Esophagus squamous epithelium (tissue), 5 donors: ENCODE measurements around the gene RNASE4. TPM values are rescaled to one million over a fixed set of nuclear protein-coding genes. Genes with fewer than 3 reads are reported as not detected.
"Not testable (repeated sequence)": the region's sequence is repeated elsewhere in the genome, so short reads cannot be mapped to it uniquely, and the experiment has no call there.

Experiments
- DNase-seq: peaks from one replicate; lab custom pipeline; 2025; lab: John Stamatoyannopoulos, UW
- H3K27ac ChIP-seq, 4 donors: fragments of 200-600 bp; sonication (generic); one replicate each; pipeline ENCODE4 v1.5.1; 2016 to 2019; ENCODE audit warnings: mild to moderate bottlenecking in 1 of 4
- H3K27me3 ChIP-seq, 4 donors: fragments of 200-600 bp; sonication (generic); 1 replicate in 3 of 4; 2 replicates in 1 of 4; pipeline versions ENCODE4 v1.5.1 to v1.6.0; 2017 to 2021; ENCODE audit warnings: antibody characterized with exemption in 1 of 4
- H3K36me3 ChIP-seq, 3 donors: fragments of 200-600 bp; sonication (generic); one replicate each; pipeline ENCODE4 v1.5.1; 2016 to 2019
- H3K4me1 ChIP-seq, 3 donors: fragments of 200-600 bp; sonication (generic); one replicate each; pipeline ENCODE4 v1.5.1; 2017 to 2019
- H3K4me3 ChIP-seq, 4 donors: fragments of 200-600 bp; sonication (generic); 1 replicate in 3 of 4; 2 replicates in 1 of 4; pipeline ENCODE4 v1.5.1; 2016 to 2019; ENCODE audit warnings: mild to moderate bottlenecking in 2 of 4, moderate library complexity in 1 of 4
- H3K9me3 ChIP-seq, 3 donors: fragments of 200-600 bp; sonication (generic); one replicate each; pipeline ENCODE4 v1.5.1; 2016 to 2019
- POLR2A ChIP-seq, 4 donors: fragments of 450-650 bp; IDR thresholded peaks; one replicate each; pipeline ENCODE4 v1.6.1; 2017; ENCODE audit warnings: antibody characterized with exemption in 4 of 4, mild to moderate bottlenecking in 4 of 4, moderate library complexity in 3 of 4
- WGBS, 2 donors: methylation state at CpG; one replicate each; pipeline ENCODE4 v1.1.5; 2018; 5-methylcytosine and 5-hydroxymethylcytosine counted together
- intact Hi-C: fragments of 100-400 bp; cut with DNase I; formaldehyde crosslinking; loops from one replicate; pipeline ENCODE4 v1.15.0; 2022
- total RNA-seq, 4 donors: library from RNA; depleted of rRNA; stranded (reverse); fragments of >200 nt; gene quantifications; one replicate each; pipeline ENCODE4 v1.1.0, GENCODE V29; 2016
- TF ChIP-seq, protein P1 (sequence below), 6 experiments: fragments of 450-650 bp in 4 of 6; fragments of 200-600 bp in 2 of 6; sonication (generic) in 2 of 6; IDR thresholded peaks; one replicate each; pipeline ENCODE4 v1.5.1; 2016 to 2019; ENCODE audit warnings: antibody characterized with exemption in 6 of 6, mild to moderate bottlenecking in 4 of 6, moderate library complexity in 4 of 6
- donor health status: DM: yes; HTN: yes; CAD: no.

RNASE4 gene
- total RNA-seq, 4 donors from 2014 or later, result 4.0 to 73.1 (median 19.5) TPM

DNA sequence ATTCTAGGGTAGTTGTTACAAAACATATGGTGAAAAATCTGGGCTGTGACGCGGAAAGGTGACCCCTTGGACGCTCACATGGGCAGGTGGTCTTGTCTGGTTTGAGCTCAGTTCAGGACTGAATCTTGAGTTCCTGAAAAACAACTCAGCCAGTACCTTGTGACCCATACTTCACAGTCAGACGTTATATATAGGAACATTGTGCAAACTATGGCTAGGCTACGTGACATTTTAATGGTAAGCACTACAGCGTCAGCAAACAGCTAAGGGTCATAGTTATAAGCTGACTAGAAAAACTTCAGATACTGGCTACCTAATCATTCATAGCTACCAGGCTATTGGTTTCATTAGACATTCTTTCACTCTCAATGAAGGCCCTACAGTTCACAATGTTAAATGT lies 46.5 kb downstream of the RNASE4 start:
- no peak overlapping the region for H3K4me3 ChIP-seq

DNA sequence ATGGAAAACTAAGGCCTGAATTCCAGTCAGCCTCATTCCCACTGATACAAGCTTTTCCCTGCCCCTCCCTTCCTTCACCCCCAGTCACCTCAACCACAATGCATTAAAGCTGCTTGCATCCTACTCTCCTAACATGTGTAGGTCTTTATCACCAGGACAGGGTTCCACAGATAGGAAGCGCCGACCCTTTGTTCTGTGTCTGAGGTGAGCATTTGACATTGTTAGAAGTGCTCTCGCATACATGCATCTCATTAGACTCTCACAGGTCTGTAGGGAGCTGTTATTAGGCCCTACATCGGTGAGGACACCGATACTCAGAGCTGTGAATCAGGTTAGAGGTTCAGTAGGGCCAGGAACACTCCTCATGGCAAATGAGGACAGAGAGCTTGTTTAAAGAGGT lies 48.1 kb downstream of the RNASE4 start:
- DNase-seq, result no peak
- H3K36me3 ChIP-seq, result no peaks in the 10 kb centered on the region
- no peak overlapping the region for H3K4me3 ChIP-seq
- no peak overlapping the region for H3K27ac ChIP-seq
- H3K4me1 ChIP-seq, result no peaks in the 10 kb centered on the region
- H3K9me3 ChIP-seq, result no peaks in the 10 kb centered on the region
- intact Hi-C loops, result no loop called here
- 78 to 85% methylated on average over 4 to 5 of the region's 5 CpGs for WGBS, 2 donors
- H3K27me3 ChIP-seq, result no peaks in the 10 kb centered on the region
- TF ChIP-seq, protein P1, sequence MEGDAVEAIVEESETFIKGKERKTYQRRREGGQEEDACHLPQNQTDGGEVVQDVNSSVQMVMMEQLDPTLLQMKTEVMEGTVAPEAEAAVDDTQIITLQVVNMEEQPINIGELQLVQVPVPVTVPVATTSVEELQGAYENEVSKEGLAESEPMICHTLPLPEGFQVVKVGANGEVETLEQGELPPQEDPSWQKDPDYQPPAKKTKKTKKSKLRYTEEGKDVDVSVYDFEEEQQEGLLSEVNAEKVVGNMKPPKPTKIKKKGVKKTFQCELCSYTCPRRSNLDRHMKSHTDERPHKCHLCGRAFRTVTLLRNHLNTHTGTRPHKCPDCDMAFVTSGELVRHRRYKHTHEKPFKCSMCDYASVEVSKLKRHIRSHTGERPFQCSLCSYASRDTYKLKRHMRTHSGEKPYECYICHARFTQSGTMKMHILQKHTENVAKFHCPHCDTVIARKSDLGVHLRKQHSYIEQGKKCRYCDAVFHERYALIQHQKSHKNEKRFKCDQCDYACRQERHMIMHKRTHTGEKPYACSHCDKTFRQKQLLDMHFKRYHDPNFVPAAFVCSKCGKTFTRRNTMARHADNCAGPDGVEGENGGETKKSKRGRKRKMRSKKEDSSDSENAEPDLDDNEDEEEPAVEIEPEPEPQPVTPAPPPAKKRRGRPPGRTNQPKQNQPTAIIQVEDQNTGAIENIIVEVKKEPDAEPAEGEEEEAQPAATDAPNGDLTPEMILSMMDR (IDR thresholded peaks at IDR 0.05), result no peak
- TF ChIP-seq POLR2A (IDR thresholded peaks at IDR 0.05), result no peak

More for the DNA sequence above, 46.5 kb downstream of the RNASE4 start:
- Histone ChIP-seq H3K27ac (no peak overlapping the region), H3K36me3 (no peaks in the 10 kb centered on the region), H3K4me1 (no peaks in the 10 kb centered on the region), H3K27me3 (peaks cover 0 to under 1% (median 0%) of the 10 kb centered on the region in 4 donors), H3K9me3 (no peaks in the 10 kb centered on the region)
- no peak for DNase-seq
- TF ChIP-seq, protein P1 (IDR thresholded peaks at IDR 0.05), result no peak
- TF ChIP-seq POLR2A (IDR thresholded peaks at IDR 0.05), result no peak
- 75% methylated on average over 6 of the region's 6 CpGs for WGBS, 2 donors
- intact Hi-C loops, result no loop called here

DNA sequence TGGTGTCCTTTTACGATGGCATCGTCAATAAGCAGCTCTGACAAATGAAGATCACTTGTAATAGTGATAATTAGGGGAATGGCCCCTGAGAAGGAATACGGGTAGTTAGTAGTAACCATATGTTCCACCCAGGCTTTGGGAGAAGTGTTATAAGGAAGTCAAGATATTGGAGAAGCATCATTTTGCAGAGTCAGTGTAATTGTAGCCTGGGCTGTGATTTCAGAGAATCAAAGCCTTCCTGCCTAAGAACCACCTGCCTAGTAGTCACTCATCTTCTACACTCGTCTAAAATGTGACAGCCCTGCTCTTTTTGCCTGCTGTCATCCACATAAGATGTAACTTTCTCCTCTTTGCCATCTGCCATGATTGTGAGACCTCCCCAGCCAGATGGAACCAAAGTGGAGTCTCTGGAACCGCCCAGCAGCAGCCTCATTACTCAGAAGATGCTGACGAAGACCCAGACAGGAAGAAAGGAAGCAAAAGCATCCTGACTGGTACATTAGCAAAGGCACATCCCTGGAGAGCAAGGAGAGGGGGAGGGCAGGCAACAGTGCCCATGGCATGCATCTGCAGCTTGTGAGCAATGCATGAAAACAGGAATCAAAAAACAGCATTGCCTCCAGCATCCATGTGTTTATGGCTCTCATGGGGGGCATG lies 48.7 kb downstream of the RNASE4 start:
- no peak overlapping the region for H3K4me3 ChIP-seq
- no peaks in the 10 kb centered on the region for H3K9me3 ChIP-seq
- H3K27me3 ChIP-seq, result no peaks in the 10 kb centered on the region
- no peak overlapping the region for H3K27ac ChIP-seq
- no peaks in the 10 kb centered on the region for H3K36me3 ChIP-seq
- H3K4me1 ChIP-seq, result no peaks in the 10 kb centered on the region
- intact Hi-C loops, result no loop called here
- no peak for DNase-seq
- no peak for TF ChIP-seq POLR2A (IDR thresholded peaks at IDR 0.05)
- TF ChIP-seq, protein P1 (IDR thresholded peaks at IDR 0.05), result no peak
- 68 to 78% methylated on average over 4 of the region's 6 CpGs for WGBS, 2 donors

DNA sequence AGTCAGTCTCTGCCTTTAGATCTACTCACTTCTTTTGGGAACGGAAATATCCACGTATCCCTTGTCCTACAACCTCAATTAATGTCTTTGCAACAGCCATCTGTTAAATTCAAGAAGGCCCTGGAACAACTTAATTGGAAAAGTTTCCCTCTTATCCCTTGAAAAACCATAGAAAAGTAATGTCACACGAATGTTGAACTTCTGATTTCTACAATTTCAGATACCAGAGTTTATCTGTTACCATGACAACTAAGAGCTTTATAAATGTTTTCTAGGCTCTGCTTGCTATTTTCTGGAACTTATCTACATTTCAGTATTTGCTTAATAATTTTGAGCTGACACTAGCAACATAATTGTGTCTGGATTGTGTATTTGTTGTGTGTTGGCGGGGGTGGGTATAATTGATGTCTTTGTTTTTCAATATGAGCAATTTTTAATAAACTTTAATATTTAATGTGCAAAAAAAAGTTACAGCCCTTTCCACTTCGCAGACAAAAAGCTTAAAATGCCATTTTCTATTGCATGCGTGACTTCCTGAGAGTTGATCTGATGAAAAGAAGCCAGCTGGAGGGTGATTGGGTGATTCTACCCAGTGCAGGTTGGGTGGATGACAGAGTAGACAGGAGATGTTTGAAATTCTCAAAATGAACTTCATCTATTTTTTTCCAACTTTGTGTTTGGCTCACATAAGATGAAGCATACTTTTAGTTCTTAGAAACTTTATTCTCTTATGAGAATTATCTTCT lies 49.5 kb downstream of the RNASE4 start:
- H3K27ac ChIP-seq, result no peak overlapping the region
- no peaks in the 10 kb centered on the region for H3K36me3 ChIP-seq
- no peak overlapping the region for H3K4me3 ChIP-seq
- WGBS, 2 donors, result 53 to 61% methylated on average over 6 of the region's 6 CpGs
- TF ChIP-seq, protein P1 (IDR thresholded peaks at IDR 0.05), result no peak
- H3K9me3 ChIP-seq, result no peaks in the 10 kb centered on the region
- H3K4me1 ChIP-seq, result no peaks in the 10 kb centered on the region
- no peak for DNase-seq
- intact Hi-C loops, result no loop called here
- no peaks in the 10 kb centered on the region for H3K27me3 ChIP-seq

DNA sequence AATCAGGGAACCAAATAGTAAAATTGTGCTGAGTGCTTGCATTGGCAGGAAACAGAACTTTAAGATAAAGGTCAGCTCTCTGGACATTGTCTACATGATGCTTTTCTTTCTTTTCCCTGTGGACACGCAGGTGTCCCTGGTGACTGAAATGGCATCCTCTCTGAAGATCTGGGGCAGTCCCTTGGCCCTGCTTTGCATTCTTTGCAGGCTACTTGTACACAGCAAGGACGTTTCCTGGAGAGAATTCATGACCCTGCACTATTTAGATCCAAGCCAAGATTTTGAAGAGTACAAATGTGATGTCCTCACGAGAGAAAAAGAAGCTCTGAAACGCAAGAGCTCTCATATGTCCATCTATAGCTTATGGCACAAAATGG lies 50.1 kb downstream of the RNASE4 start:
- WGBS, 2 donors, result 39 to 49% methylated on average over 4 of the region's 4 CpGs
- intact Hi-C loops, result no loop called here
- Histone ChIP-seq H3K4me1 (no peaks in the 10 kb centered on the region), H3K4me3 (no peak overlapping the region), H3K9me3 (no peaks in the 10 kb centered on the region), H3K27me3 (no peaks in the 10 kb centered on the region), H3K36me3 (no peaks in the 10 kb centered on the region), H3K27ac (no peak overlapping the region)
- no peak for TF ChIP-seq POLR2A (IDR thresholded peaks at IDR 0.05)
- TF ChIP-seq, protein P1 (IDR thresholded peaks at IDR 0.05), result no peak
- DNase-seq, result no peak

DNA sequence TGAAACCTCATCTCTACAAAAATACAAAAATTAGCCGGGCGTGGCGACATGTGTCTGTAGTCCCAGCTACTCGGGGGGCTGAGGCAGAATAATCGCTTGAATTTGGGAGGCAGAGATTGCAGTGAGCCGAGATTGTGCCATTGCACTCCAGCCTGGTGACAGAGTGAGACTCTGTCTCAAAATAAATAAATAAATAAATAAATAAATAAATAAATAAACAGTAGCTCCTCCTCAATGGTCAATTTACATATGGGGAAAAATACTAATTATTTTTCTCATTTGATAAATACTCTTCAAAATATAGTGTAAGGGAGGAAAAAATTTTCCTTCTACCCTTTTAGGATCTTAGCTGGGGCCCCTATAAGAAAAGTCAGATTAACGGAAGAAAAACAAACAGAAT lies 53.9 kb downstream of the RNASE4 start:
- H3K27ac ChIP-seq, intact Hi-C loops, H3K9me3 ChIP-seq, H3K4me1 ChIP-seq, H3K4me3 ChIP-seq, H3K27me3 ChIP-seq, DNase-seq, H3K36me3 ChIP-seq: not testable (repeated sequence)
- 84 to 90% methylated on average over 7 of the region's 7 CpGs for WGBS, 2 donors
